SK-N-SH (cell line): ENCODE results near the gene MORC1.

Experiments
- EZH2phosphoT487 ChIP-seq: fragments of 200-600 bp; sonication (generic); IDR thresholded peaks from 2 replicates; pipeline ENCODE4 v1.6.1; 2017; ENCODE audit warnings: low read depth, mixed run types, mild to moderate bottlenecking, antibody characterized with exemption, moderate library complexity, borderline replicate concordance
- GABPA ChIP-seq: IDR thresholded peaks from 2 replicates; pipeline ENCODE4 v1.4.0; 2012; ENCODE audit warnings: low read depth, mild to moderate bottlenecking
- POLR2AphosphoS5 ChIP-seq: IDR thresholded peaks from 2 replicates; pipeline ENCODE4 v1.6.1; 2012; ENCODE audit warnings: low read depth, low read length
- RCOR1 ChIP-seq: fragments of 150-350 bp; IDR thresholded peaks from 2 replicates; pipeline ENCODE4 v1.6.1; 2017; ENCODE audit warnings: antibody characterized with exemption, low read length
- RFX5 ChIP-seq: IDR thresholded peaks from 2 replicates; pipeline ENCODE4 v1.6.1; 2012; ENCODE audit warnings: mild to moderate bottlenecking, improper control_type of control experiment, low read length
- SIN3A ChIP-seq: IDR thresholded peaks from 2 replicates; pipeline ENCODE4 v1.6.1; 2012; ENCODE audit warnings: low read depth, mild to moderate bottlenecking, low read length, moderate library complexity, borderline replicate concordance
- SMC3 ChIP-seq: IDR thresholded peaks from 2 replicates; pipeline ENCODE4 v1.6.1; 2012; ENCODE audit warnings: low read depth, low read length, improper control_type of control experiment
- YY1 ChIP-seq: IDR thresholded peaks from 2 replicates; pipeline ENCODE4 v1.4.0; 2012; ENCODE audit warnings: low read depth, mild to moderate bottlenecking
- TF ChIP-seq, protein P1 (sequence below): fragments of 200-600 bp; sonication (generic); IDR thresholded peaks from 2 replicates; pipeline ENCODE4 v1.6.1; 2017; ENCODE audit warnings: antibody characterized with exemption, mild to moderate bottlenecking, moderate library complexity
- TF ChIP-seq, protein P2 (sequence below): IDR thresholded peaks from 2 replicates; pipeline ENCODE4 v1.4.0; 2012; ENCODE audit warnings: low read depth

DNA sequence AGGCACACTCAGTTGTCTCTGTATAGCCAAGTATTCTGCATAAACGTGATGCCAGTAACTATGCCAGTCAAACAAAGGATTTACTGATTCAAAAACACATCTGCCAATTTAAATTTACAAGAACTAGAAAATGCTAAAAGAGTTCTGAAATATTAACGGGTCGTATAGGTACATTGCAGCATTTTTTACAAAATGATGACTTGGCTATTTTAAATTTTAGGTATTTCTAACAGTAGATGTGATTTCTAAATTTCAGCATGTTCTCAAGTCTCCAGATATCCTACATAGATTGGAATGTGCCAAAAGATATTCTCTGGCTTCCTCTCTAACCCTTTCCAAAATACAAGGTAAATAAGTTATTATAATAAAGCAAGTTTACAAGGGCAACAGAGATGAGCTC, 60.3 kb downstream of the MORC1 start:
- TF ChIP-seq, protein P1, sequence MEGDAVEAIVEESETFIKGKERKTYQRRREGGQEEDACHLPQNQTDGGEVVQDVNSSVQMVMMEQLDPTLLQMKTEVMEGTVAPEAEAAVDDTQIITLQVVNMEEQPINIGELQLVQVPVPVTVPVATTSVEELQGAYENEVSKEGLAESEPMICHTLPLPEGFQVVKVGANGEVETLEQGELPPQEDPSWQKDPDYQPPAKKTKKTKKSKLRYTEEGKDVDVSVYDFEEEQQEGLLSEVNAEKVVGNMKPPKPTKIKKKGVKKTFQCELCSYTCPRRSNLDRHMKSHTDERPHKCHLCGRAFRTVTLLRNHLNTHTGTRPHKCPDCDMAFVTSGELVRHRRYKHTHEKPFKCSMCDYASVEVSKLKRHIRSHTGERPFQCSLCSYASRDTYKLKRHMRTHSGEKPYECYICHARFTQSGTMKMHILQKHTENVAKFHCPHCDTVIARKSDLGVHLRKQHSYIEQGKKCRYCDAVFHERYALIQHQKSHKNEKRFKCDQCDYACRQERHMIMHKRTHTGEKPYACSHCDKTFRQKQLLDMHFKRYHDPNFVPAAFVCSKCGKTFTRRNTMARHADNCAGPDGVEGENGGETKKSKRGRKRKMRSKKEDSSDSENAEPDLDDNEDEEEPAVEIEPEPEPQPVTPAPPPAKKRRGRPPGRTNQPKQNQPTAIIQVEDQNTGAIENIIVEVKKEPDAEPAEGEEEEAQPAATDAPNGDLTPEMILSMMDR: no peak
- TF ChIP-seq EZH2phosphoT487 (no peak), GABPA (no peak), RCOR1 (no peak), POLR2AphosphoS5 (no peak), SIN3A (no peak), YY1 (no peak), RFX5 (no peak), SMC3 (no peak)
- TF ChIP-seq, protein P2, sequence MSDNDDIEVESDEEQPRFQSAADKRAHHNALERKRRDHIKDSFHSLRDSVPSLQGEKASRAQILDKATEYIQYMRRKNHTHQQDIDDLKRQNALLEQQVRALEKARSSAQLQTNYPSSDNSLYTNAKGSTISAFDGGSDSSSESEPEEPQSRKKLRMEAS: no peak
